ENCODE results near the gene ZYX. TPM values are rescaled to one million over a fixed set of nuclear protein-coding genes. Genes with fewer than 3 reads are reported as not detected.

Gene ZYX
- total RNA-seq, 1 experiment from 2014 or later, result 97.1 TPM

GRCh38 chr7:143374561-143374960 lies 6.6 kb upstream of the ZYX start:
- no peak for DNase-seq
- no peaks in the 10 kb centered on the region for H3K36me3 ChIP-seq (replicated peaks; ENCODE audit: control insufficient read depth, insufficient read depth, low read length)

GRCh38 chr7:143375298-143376034 lies 5.7 kb upstream of the ZYX start:
- no peak for DNase-seq
- H3K27me3 ChIP-seq (ENCODE audit: control insufficient read depth, insufficient read depth, low read length), result no peaks in the 10 kb centered on the region

More at GRCh38 chr7:143374561-143374960, 6.6 kb upstream of the ZYX start:
- Histone ChIP-seq H3K4me3 (ENCODE audit: insufficient read depth, low read depth, low read length) (no peak overlapping the region), H3K27me3 (ENCODE audit: control insufficient read depth, insufficient read depth, low read length) (no peaks in the 10 kb centered on the region)

GRCh38 chr7:143376396-143376795 lies 4.7 kb upstream of the ZYX start:
- Histone ChIP-seq H3K36me3 (replicated peaks; ENCODE audit: control insufficient read depth, insufficient read depth, low read length) (no peaks in the 10 kb centered on the region), H3K4me3 (ENCODE audit: insufficient read depth, low read depth, low read length) (no peak overlapping the region), H3K27me3 (ENCODE audit: control insufficient read depth, insufficient read depth, low read length) (no peaks in the 10 kb centered on the region)
- peak; percentile 27 for DNase-seq

More at GRCh38 chr7:143375298-143376034, 5.7 kb upstream of the ZYX start:
- no peaks in the 10 kb centered on the region for H3K36me3 ChIP-seq (replicated peaks; ENCODE audit: control insufficient read depth, insufficient read depth, low read length)
- H3K4me3 ChIP-seq (ENCODE audit: insufficient read depth, low read depth, low read length), result no peak overlapping the region

- H3K4me3 ChIP-seq (ENCODE audit: insufficient read depth, low read depth, low read length), result peak overlapping the region; percentile 90
- peaks cover 17% of the 10 kb centered on the region for H3K36me3 ChIP-seq (replicated peaks; ENCODE audit: control insufficient read depth, insufficient read depth, low read length)
- H3K27me3 ChIP-seq (ENCODE audit: control insufficient read depth, insufficient read depth, low read length), result no peaks in the 10 kb centered on the region
- DNase-seq, result no peak
Observed at GRCh38 chr7:143379611-143380259, 1.4 kb upstream of the ZYX start.

GRCh38 chr7:143380260-143380645 lies 892 bp upstream of the ZYX start:
- H3K27me3 ChIP-seq (ENCODE audit: control insufficient read depth, insufficient read depth, low read length), result no peaks in the 10 kb centered on the region
- peak; percentile 90 for DNase-seq
- H3K36me3 ChIP-seq (replicated peaks; ENCODE audit: control insufficient read depth, insufficient read depth, low read length), result peaks cover 21% of the 10 kb centered on the region
- peak overlapping the region; percentile 90 for H3K4me3 ChIP-seq (ENCODE audit: insufficient read depth, low read depth, low read length)

GRCh38 chr7:143381427-143382125 lies 431 bp downstream of the ZYX start:
- no peaks in the 10 kb centered on the region for H3K27me3 ChIP-seq (ENCODE audit: control insufficient read depth, insufficient read depth, low read length)
- H3K4me3 ChIP-seq (ENCODE audit: insufficient read depth, low read depth, low read length), result peak overlapping the region; percentile 90
- H3K36me3 ChIP-seq (replicated peaks; ENCODE audit: control insufficient read depth, insufficient read depth, low read length), result peaks cover 28% of the 10 kb centered on the region
- DNase-seq, result peak; percentile 72

- Histone ChIP-seq H3K27me3 (ENCODE audit: control insufficient read depth, insufficient read depth, low read length) (no peaks in the 10 kb centered on the region), H3K4me3 (ENCODE audit: insufficient read depth, low read depth, low read length) (peak overlapping the region; percentile 90), H3K36me3 (replicated peaks; ENCODE audit: control insufficient read depth, insufficient read depth, low read length) (peaks cover 30% of the 10 kb centered on the region)
- DNase-seq, result peak; percentile 77
Observed at GRCh38 chr7:143382126-143382790, 1.1 kb downstream of the ZYX start.

- peak; percentile 51 for DNase-seq
- Histone ChIP-seq H3K4me3 (ENCODE audit: insufficient read depth, low read depth, low read length) (peak overlapping the region; percentile 90), H3K36me3 (replicated peaks; ENCODE audit: control insufficient read depth, insufficient read depth, low read length) (peaks cover 34% of the 10 kb centered on the region), H3K27me3 (ENCODE audit: control insufficient read depth, insufficient read depth, low read length) (no peaks in the 10 kb centered on the region)
Observed at GRCh38 chr7:143382791-143383641, 1.9 kb downstream of the ZYX start.

- H3K27me3 ChIP-seq (ENCODE audit: control insufficient read depth, insufficient read depth, low read length), result no peaks in the 10 kb centered on the region
- DNase-seq, result no peak
- H3K36me3 ChIP-seq (replicated peaks; ENCODE audit: control insufficient read depth, insufficient read depth, low read length), result peaks cover 37% of the 10 kb centered on the region
- H3K4me3 ChIP-seq (ENCODE audit: insufficient read depth, low read depth, low read length), result no peak overlapping the region
Observed at GRCh38 chr7:143383642-143383957, 2.5 kb downstream of the ZYX start.

GRCh38 chr7:143384148-143384547 lies 3.0 kb downstream of the ZYX start:
- H3K4me3 ChIP-seq (ENCODE audit: insufficient read depth, low read depth, low read length), result no peak overlapping the region
- H3K27me3 ChIP-seq (ENCODE audit: control insufficient read depth, insufficient read depth, low read length), result no peaks in the 10 kb centered on the region
- H3K36me3 ChIP-seq (replicated peaks; ENCODE audit: control insufficient read depth, insufficient read depth, low read length), result peaks cover 40% of the 10 kb centered on the region
- no peak for DNase-seq

- Histone ChIP-seq H3K4me3 (ENCODE audit: insufficient read depth, low read depth, low read length) (no peak overlapping the region), H3K36me3 (replicated peaks; ENCODE audit: control insufficient read depth, insufficient read depth, low read length) (peaks cover 45% of the 10 kb centered on the region), H3K27me3 (ENCODE audit: control insufficient read depth, insufficient read depth, low read length) (no peaks in the 10 kb centered on the region)
- no peak for DNase-seq
Observed at GRCh38 chr7:143384661-143385631, 3.8 kb downstream of the ZYX start.

- DNase-seq, result peak; percentile 34
- Histone ChIP-seq H3K4me3 (ENCODE audit: insufficient read depth, low read depth, low read length) (no peak overlapping the region), H3K36me3 (replicated peaks; ENCODE audit: control insufficient read depth, insufficient read depth, low read length) (peaks cover 55% of the 10 kb centered on the region), H3K27me3 (ENCODE audit: control insufficient read depth, insufficient read depth, low read length) (no peaks in the 10 kb centered on the region)
Observed at GRCh38 chr7:143385891-143386781, 5.0 kb downstream of the ZYX start.

Data from H7 (cell line).